ENCODE measurements around the gene CCL13.
"Not testable (repeated sequence)": the region's sequence is repeated elsewhere in the genome, so short reads cannot be mapped to it uniquely, and the experiment has no call there.

CCL13 gene

GRCh38 chr17:34314279-34314678 is 42.0 kb upstream of the CCL13 start:
- no peak for DNase-seq (ENCODE audit: extremely low spot score)
- CTCF ChIA-PET = no interaction called here
- POLR2A ChIA-PET = no interaction called here
- TF ChIP-seq FOXK2 (IDR thresholded peaks at IDR 0.05) = no peak
- TF ChIP-seq CTBP1 (IDR thresholded peaks at IDR 0.05; ENCODE audit: borderline replicate concordance) = no peak
- TF ChIP-seq FOXM1 (IDR thresholded peaks at IDR 0.05; ENCODE audit: borderline replicate concordance) = no peak
- TF ChIP-seq ARNT (IDR thresholded peaks at IDR 0.05) = no peak
- no peak for TF ChIP-seq ELF4 (IDR thresholded peaks at IDR 0.05)

DNA sequence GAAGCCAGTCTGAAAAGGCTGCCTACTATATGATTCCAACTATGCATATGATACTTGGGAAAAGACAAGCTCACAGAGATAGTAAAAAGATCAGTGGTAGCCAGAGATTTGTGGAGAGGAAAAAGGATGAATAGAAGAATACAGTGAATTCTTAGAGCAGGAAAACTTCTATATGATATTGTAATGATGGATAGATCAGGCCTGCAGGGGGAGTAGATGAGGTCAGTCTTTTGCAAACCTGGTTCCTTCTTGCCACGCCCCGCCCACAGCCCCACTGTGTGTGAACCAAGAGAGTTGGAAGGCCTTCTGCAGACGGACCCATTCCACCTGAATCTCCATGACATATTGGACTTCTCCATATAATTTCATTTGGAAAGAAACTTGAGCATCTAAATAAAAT is 37.8 kb upstream of the CCL13 start:
- peak; percentile 10 for DNase-seq (ENCODE audit: extremely low spot score)
- no peak for TF ChIP-seq PKNOX1 (IDR thresholded peaks at IDR 0.05)
- TF ChIP-seq L3MBTL2 (conservative IDR thresholded peaks at IDR 0.05) = no peak
- no peak for TF ChIP-seq FOXA1 (IDR thresholded peaks at IDR 0.05)
- no peak for TF ChIP-seq HDGF (IDR thresholded peaks at IDR 0.05; ENCODE audit: borderline replicate concordance)
- TF ChIP-seq SP1 (IDR thresholded peaks at IDR 0.05) = no peak
- TF ChIP-seq SUZ12 (IDR thresholded peaks at IDR 0.05) = no peak
- TF ChIP-seq FOXK2 (IDR thresholded peaks at IDR 0.05) = no peak
- TF ChIP-seq BHLHE40 (IDR thresholded peaks at IDR 0.05; ENCODE audit: borderline replicate concordance) = no peak
- no peak for TF ChIP-seq ARNT (IDR thresholded peaks at IDR 0.05)
- POLR2A ChIA-PET = no interaction called here
- CTCF ChIA-PET = interaction anchor here (1.2 kb wide), 1 partner anchor 13 kb away, joined by 3 read pairs; no protein-coding TSS in a partner anchor

- TF ChIP-seq SUZ12 (IDR thresholded peaks at IDR 0.05) = no peak
- no peak for TF ChIP-seq CTBP1 (IDR thresholded peaks at IDR 0.05; ENCODE audit: borderline replicate concordance)
- TF ChIP-seq HDGF (IDR thresholded peaks at IDR 0.05; ENCODE audit: borderline replicate concordance) = no peak
- no peak for TF ChIP-seq BHLHE40 (IDR thresholded peaks at IDR 0.05; ENCODE audit: borderline replicate concordance)
- no peak for TF ChIP-seq ARNT (IDR thresholded peaks at IDR 0.05)
- no peak for TF ChIP-seq L3MBTL2 (conservative IDR thresholded peaks at IDR 0.05)
- TF ChIP-seq FOXA1 (IDR thresholded peaks at IDR 0.05) = no peak
- no peak for TF ChIP-seq FOXM1 (IDR thresholded peaks at IDR 0.05; ENCODE audit: borderline replicate concordance)
- no peak for TF ChIP-seq LEF1 (IDR thresholded peaks at IDR 0.05; ENCODE audit: borderline replicate concordance)
- no peak for TF ChIP-seq FOXK2 (IDR thresholded peaks at IDR 0.05)
- no peak for TF ChIP-seq SP1 (IDR thresholded peaks at IDR 0.05)
- no peak for TF ChIP-seq ELF4 (IDR thresholded peaks at IDR 0.05)
- no peak for TF ChIP-seq ZNF384 (IDR thresholded peaks at IDR 0.05)
- no peak for TF ChIP-seq NFRKB (IDR thresholded peaks at IDR 0.05)
- no peak for TF ChIP-seq TARDBP (IDR thresholded peaks at IDR 0.05)
- TF ChIP-seq PKNOX1 (IDR thresholded peaks at IDR 0.05) = no peak
- ChIA-PET CTCF (no interaction called here), POLR2A (no interaction called here)
- no peak for DNase-seq (ENCODE audit: extremely low spot score)
Observed at GRCh38 chr17:34319039-34319483, 37.2 kb upstream of the CCL13 start, which contains the start of gene CCL8. Gene CCL8 (plus strand): TSS chr17:34319435. CDS start chr17:34319502, 67 bp downstream.

DNA sequence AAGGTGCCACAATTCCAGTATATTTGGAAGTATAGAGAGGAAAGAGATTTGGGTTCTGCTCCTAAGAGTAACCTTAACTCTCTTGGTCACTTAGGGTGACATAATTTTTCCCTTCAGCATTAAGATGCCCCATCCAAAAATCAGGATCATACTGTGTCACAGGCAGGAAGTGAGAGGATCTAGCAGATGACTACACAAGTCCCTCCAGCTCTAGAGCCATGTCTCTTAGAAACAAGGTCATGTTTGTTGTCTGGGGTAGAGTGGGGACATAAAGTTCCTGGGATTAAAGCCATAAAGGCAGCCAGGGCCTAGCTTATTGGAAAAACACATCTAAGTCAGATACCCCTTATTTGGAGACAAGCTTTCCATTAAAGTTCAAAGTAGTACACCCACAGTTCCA is 34.3 kb upstream of the CCL13 start:
- POLR2A ChIA-PET = no interaction called here
- DNase-seq (ENCODE audit: extremely low spot score) = no peak
- TF ChIP-seq PKNOX1 (IDR thresholded peaks at IDR 0.05) (no peak), CTBP1 (IDR thresholded peaks at IDR 0.05; ENCODE audit: borderline replicate concordance) (no peak), BHLHE40 (IDR thresholded peaks at IDR 0.05; ENCODE audit: borderline replicate concordance) (no peak)
- CTCF ChIA-PET = interaction anchor here (0.7 to 0.9 kb wide), 2 partner anchors 40 to 121 kb away, joined by 3 to 4 read pairs; no protein-coding TSS in a partner anchor

GRCh38 chr17:34327580-34327979 is 28.7 kb upstream of the CCL13 start:
- POLR2A ChIA-PET; DNase-seq (ENCODE audit: extremely low spot score); CTCF ChIA-PET: not testable (repeated sequence)

GRCh38 chr17:34337701-34338100 is 18.6 kb upstream of the CCL13 start:
- CTCF ChIA-PET = no interaction called here
- POLR2A ChIA-PET = no interaction called here
- DNase-seq (ENCODE audit: extremely low spot score) = no peak

GRCh38 chr17:34339138-34339770 is 17.0 kb upstream of the CCL13 start:
- ChIA-PET CTCF (no interaction called here), POLR2A (no interaction called here)
- TF ChIP-seq NFRKB (IDR thresholded peaks at IDR 0.05) (no peak), L3MBTL2 (conservative IDR thresholded peaks at IDR 0.05) (no peak), ARNT (IDR thresholded peaks at IDR 0.05) (no peak)
- no peak for DNase-seq (ENCODE audit: extremely low spot score)

More at GRCh38 chr17:34337701-34338100, 18.6 kb upstream of the CCL13 start:
- TF ChIP-seq CTBP1 (IDR thresholded peaks at IDR 0.05; ENCODE audit: borderline replicate concordance) (no peak), HDGF (IDR thresholded peaks at IDR 0.05; ENCODE audit: borderline replicate concordance) (no peak), NFRKB (IDR thresholded peaks at IDR 0.05) (no peak), SP1 (IDR thresholded peaks at IDR 0.05) (no peak), BHLHE40 (IDR thresholded peaks at IDR 0.05; ENCODE audit: borderline replicate concordance) (no peak), LEF1 (IDR thresholded peaks at IDR 0.05; ENCODE audit: borderline replicate concordance) (no peak), SUZ12 (IDR thresholded peaks at IDR 0.05) (no peak), ELF4 (IDR thresholded peaks at IDR 0.05) (no peak), FOXM1 (IDR thresholded peaks at IDR 0.05; ENCODE audit: borderline replicate concordance) (no peak), L3MBTL2 (conservative IDR thresholded peaks at IDR 0.05) (no peak), TARDBP (IDR thresholded peaks at IDR 0.05) (no peak), ARNT (IDR thresholded peaks at IDR 0.05) (no peak), FOXA1 (IDR thresholded peaks at IDR 0.05) (no peak)

Data from HEK293T (cell line).